ENCODE measurements around the gene HOXC6.
"Not testable (repeated sequence)": the region's sequence is repeated elsewhere in the genome, so short reads cannot be mapped to it uniquely, and the experiment has no call there.

Gene HOXC6

DNA sequence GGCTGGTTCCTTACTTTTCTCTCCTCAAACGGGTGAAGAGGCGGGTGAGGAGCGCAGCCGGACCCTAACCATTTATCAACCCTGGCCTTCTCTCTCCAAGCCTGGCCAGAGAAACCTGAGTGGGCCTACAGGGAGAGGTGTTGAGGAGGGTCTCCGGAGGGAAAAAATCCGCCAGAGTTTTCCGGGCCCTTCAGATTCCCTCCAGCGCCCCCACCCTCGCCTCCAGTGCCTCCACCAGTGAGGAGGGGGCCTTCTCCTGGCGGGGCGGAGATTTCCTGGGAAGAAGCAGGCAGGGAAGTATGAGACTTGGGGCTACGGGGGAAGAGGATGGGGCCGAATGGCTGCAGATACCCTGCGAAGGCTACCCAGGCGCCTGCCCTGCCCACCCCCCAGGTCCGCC, 3.2 kb downstream of the HOXC6 start:
- DNase-seq = no peak

DNA sequence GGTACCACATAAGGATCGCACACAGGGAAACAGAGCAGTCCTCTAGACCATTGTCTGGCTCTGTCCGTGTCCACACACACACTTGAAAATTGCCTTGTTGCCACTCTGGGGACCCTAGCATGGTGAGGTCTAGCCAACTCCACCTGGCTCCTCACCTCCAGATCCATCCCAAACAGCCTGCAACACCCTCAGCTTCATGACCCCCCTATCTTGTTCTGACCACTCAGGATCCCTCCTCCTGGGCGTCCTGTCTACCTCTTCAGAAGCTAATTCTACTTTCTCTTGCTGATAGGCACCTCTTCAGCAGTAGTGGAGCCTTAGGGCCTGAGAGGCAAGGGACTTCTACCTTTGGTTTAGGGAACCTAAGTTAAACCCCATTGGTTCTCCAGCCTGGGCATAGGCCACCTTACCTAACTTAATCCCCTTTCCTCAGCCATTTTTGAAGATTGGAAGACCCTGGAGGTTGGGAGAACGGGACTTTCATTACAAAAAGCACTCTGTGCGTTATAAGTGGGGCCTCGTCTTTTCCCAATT, 3.9 kb downstream of the HOXC6 start:
- no peak for DNase-seq

DNA sequence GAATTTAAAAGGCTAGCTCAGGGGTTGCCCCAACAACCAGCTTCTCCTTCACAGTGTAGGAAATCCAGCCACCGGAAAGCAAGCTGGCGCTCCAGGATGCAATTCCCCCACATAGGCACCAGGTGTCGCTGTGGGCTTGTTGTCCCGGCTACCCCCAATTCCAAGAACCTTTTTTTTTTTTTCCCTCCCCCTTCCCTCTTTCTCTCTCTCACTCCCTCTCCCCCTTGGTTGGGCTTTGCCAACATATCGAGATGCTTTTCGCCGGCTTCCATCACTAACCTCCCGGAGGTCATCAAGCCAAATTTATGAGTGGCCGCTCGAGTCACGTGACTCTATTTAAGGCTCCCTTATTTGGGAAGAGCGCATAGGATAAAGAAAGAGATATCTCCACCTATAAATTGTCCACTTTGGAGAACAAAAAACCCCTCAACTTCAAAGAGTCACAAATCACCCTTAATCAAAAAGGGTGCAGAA, 4.4 kb downstream of the HOXC6 start, which contains the start of gene HOXC5:
TSS of gene HOXC5 (plus strand) at position 424 of the 474 bp plus-strand sequence. CDS start 73 bp downstream, outside the sequence.
- peak; percentile 53 for DNase-seq

DNA sequence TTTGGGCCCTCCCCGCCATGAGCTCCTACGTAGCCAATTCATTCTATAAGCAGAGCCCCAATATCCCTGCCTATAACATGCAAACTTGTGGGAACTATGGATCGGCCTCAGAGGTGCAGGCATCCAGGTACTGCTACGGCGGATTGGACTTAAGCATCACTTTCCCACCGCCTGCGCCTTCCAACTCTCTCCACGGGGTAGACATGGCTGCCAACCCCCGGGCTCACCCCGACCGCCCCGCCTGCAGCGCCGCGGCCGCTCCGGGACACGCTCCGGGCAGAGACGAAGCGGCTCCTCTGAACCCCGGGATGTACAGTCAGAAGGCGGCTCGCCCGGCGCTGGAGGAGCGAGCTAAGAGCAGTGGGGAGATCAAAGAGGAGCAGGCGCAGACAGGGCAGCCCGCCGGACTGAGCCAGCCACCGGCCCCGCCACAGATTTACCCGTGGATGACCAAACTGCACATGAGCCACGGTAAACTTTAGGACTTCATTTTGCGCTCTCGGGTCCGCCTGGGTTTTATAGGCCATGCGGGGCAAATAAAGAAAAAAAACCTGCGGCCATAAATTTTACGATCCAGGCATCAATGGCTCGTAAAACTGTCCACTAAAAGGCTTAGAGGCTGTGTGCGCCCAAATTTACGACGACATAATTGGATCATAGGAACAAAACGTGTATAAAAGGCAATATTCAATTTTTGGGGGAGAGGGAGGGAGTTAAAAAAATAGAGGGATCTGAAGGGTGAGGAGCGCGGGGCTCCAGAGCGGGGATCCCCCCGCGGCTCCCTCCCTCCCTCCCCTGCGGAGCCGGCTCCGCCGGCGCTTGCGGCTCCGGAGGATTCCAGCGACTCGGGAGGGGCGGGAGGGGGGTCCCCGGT, 5.1 kb downstream of the HOXC6 start:
- DNase-seq = no peak

DNA sequence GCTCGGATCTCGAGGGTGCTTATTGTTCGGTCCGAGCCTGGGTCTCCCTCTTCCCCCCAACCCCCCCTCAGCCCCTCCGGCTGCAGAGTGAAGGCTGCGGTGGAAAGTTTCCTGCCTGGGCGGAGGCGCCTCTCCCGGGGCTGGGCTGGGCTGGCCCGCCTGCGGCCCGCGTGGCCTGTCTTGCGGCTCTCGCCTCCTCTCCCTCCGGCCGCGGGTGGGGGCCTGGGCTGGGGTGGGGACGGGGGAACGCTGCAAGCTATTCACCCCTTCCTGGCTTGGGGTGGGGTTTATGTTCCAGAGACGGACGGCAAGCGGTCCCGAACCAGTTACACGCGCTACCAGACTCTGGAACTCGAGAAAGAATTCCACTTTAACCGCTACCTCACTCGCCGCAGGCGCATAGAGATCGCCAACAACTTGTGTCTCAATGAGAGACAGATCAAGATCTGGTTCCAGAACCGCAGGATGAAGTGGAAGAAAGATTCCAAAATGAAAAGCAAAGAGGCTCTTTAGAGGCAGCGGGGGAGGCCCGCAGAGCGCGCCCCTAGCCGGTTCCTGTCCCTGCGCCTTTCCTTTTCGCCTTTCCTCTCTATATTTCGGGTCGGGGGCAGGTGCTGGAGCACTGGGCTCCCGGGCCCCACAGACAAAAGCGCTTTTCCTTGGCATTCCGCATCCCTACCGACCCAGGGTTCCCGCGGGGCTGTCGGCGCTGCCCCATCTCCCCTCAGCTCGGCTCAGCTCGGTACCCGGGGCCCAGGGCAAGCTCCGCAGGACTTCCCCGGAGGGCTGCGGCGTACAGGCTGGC, 5.9 kb downstream of the HOXC6 start:
- no peak for DNase-seq

DNA sequence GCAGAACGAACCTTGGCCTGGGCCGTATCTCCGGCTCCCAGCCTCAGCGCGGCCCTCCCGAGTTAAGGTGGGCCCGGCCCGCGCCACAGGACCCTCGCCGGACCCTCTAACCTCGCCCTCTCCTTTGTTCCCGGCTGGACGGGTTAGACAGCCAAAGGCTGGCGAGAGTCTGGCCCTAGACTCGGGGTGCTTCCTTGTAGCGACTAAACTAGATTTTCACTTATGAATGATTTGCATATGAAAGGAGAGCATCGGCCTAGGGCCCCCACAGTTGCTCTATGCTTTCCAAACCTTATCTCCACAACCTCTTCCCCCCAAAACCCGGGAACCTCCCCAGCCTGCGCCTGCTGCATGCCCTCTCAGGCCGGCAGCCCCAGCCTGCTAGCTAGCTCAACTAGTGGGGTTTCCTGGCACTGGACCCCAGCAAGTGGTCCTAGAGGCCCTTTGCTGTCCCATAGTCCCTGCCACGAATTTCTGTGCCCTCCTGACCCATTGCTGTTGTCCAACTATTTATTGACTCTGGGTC, 6.6 kb downstream of the HOXC6 start:
- no peak for DNase-seq

DNA sequence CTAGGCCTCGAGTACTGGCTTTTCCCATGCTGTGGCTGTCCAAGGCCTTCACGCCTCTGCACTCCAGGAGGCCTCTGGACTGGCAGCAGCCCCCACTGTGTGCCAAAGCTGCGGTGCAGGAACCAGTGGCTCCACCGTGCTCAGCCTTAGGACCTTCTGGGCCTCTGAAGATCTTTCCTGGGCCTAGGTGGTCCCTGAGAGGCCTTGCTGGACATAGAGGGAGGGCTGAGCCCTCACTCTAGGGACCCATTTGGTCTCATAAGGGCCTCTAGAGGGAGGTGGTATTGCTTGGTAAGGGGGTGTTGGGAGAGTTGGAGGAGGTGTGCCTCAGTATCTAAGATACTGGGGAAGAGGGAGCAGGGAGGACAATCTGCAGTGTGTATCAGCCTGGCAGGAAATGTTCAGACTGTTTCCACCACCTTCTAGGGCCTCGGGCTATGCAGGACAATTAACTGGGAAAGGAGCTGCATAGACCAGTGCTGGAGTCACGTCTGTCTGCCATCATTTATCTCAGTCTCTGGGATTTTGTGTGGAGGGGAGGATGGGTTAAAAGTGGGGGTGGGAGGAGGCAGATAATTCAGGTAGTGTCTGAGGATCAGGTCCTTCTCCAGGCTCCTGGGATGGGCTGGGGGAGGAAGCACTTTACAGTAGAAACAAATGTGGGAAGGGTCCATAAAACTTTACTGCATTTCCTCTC, 7.5 kb downstream of the HOXC6 start:
- no peak for DNase-seq

DNA sequence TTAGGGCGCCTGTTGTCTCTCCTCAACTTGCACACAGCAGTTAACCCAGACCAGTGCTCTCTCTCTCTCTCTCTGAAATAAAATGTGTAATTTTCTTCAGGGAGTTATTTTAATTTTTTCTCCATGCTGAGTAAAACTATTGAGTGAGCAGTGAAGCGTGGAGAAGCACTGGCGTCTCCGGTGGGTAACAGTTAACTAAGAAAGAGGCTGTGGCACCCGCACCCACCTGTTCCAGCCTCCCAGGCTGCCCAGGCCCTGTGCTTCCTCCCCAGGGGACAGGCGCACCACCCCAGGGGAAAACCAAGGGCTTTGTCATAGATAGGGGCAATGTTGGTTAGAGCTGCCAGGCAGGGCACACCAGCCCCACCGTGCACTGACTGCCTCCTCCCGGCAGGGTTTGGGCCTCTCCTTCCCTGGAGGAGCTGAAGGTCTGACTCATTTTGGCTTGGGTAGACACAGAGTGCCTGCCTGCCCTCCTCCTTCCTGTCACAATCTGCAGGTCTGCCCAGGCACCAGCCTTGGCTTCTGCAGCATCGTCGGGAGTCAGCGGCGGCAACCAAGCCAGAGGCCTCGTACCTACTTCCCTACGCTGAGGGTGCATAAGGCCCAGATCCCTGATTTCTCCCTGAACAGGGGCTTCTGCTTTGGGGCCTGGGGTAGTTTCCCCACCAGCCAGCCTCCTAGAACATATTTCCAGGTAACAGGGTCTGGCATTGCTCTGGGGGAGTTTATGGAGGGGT, 8.6 kb downstream of the HOXC6 start:
- peak; percentile 27 for DNase-seq

DNA sequence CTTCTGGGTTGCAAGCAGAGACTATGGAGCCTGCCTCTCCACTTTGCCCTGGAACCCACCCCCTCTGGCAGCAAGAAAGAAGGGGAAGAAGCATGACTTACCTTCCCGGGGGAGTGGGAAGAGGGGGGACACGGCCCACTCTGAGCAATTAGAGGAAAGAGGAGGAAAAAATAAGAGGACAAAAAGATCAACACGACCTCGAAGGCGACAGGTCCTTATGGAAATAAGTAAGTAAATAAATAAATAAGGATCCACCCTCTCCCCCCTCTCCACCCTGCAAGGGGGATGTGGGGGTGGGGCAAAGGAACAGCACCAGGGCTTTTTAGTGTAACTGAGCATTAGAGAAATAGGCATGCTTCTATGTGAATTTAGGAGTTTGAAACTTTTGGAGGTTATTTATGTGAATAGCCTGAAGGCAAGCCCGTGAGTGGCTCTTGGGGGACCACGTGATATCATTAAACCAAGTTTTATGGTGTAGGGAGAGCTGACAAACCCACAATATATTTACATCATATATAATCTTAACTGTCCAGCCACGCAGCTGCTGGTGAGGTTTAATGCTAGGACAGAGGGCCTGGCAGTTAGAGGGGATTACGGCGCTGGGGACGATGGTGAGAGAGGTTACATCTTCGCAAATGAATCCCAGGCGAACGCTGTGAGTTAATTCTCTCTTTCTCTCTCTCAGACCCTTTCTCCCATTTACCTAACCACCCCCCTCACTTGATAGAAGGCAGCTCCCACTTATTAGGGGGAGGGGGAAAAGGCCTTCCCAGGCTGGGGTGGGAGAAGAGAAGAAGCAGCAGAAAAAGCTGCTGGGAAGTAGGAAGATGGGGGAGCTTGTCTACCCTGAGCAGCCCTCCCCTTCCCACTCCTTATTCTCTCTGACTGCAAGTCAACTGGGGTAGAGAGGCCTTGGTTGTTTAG, 9.4 kb downstream of the HOXC6 start:
- DNase-seq = no peak

DNA sequence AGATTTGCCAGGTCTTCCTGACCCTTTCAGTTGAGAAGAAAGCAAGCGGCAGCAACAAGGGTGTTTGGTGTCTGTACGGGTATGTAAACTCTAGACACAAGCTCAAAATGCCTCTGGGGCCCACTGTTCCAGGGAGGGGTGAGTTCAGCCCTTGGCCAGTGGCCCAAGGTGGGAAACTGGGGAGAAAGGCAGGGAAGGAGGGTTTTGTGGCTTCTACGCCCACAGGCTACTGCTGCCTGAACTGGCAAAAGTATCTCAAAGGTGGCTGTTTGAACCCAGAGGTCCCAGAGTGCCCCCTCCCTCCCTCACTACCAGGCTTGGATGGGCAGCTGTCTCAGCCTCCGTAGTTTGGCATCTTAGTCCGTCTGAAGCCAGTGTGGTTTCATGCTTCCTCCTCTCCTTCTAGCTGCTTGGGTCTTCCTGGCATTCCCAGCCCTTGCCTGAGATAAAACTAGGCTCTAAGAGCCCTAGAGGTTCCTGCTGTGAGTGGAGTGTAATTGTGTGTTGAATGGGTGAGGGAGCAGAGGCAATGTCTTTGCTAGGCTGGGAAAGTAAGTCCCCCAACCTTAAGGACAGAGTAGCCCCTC, 10.1 kb downstream of the HOXC6 start:
- no peak for DNase-seq

DNA sequence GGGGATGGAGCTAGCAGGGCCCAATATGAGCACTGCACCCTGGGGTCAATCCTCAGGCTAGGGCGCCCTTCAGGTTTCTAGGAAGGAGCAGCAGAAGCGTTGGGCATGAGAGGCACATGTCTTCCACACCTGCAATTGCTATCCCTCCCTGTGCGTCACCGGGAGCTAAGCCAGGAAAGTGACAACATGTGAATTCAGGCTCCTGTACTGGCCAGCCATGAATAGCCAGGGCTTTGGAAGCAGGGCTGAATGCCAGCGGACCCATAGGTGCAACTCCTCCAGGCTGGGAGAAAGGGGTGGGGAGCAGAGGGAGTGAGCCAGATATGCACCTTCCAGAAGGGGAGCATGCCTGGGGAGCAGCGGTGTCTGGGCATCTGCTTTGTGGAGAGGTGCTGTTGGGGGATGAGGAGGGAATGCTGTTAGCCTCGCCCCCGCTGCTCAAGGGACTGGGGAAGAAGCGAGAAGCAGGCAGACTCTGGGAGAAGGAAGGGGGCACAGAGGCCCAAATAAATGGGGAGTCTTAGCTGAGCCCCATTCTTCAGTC, 10.7 kb downstream of the HOXC6 start:
- no peak for DNase-seq

DNA sequence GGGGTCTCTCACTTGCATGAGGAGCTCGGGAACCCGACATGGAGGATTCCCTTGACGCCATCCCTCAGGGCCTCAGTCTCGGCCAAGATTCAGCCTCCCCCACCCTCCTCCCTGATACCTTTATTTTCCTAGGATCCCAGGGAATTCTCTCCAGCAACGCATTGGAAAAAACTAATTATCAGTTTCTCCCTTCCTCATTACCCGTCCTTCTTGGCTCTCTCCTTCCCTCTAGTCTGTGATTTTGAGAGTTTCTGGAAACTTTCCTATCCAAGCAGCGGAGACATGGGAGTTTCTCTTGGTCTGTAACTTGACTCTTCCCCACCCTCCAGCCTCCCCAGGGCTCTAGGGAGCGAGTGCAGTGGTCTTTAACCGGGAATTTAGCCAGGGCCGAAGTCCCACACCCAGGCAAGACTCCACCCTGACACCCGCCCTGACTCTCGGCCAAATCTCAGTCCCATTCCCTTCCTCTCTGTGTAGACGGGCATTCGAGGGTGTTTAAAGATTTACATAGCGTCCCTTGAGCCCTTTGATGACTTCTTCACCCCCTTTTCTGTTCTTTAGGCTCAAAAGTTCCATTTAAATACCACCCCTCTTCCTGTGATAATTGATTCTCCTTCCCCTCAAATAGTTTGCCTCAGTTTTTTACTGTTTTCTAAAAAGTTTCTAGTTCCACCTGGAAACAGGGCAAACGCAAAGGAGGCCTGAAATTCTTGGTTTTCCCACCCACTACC, 11.3 kb downstream of the HOXC6 start:
- no peak for DNase-seq

DNA sequence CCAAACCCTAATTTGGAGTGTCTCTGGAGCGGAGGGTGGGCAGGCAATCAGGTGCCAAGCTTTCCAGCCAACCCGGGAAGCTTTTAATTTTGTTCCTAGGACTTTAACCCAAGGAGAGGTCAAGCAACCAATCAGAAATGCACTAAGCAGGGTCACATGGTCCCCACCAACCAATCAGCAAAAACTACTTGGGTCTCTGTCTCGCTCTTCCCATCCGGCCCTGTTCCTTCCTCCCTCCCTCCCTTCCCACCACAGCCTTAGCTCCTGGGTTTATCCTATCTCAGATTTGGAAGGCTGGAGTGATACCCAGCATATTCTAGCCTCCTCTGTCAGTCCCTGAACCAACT, 11.9 kb downstream of the HOXC6 start:
- no peak for DNase-seq

DNA sequence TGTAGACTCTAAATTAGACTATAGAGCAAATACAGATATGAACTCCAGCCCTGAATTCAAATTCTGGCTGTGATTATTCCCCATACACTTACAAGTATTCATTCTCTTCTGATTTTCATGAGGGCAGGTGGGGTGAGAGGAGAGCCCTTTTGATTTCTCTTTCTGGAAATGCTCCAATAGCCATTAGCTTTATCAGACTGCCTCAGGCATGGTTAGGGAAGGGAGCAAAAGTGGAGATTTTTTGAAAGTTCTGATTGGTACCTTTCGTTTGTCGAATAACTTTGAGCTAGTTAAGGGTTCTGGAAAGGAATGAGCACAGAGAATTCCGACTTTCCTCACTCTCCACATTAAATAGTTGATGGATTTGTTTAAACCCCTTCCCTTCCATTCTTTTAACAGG, 12.4 kb downstream of the HOXC6 start:
- no peak for DNase-seq

DNA sequence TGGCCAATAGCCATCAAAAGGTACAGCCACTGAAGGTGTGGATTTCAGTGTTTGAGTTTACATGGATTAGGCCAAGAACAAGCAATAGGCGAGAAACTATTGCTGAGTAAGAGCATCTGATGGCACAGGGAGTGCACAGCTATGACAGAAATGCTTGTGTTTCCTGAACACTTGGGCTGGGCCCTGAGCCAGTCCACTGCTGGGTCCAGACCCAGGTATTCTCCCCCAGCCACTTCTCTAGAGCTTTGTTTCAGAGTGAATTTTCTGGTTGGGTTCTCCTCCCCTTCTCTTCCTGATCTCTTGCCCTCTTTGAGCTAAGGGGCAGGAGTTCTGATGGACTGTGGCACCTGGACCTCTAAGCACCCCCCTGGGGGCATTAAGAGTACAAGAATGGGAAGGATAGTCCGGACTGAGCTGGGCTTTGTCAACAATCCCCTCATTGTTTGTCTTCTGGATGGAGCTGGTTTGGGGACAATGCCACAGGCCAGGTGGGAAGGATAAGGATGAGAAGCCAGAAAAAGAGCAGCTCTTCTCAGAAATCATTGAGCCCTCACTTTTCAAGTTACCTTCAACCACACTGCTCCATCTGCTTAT, 13.0 kb downstream of the HOXC6 start:
- DNase-seq = no peak

DNA sequence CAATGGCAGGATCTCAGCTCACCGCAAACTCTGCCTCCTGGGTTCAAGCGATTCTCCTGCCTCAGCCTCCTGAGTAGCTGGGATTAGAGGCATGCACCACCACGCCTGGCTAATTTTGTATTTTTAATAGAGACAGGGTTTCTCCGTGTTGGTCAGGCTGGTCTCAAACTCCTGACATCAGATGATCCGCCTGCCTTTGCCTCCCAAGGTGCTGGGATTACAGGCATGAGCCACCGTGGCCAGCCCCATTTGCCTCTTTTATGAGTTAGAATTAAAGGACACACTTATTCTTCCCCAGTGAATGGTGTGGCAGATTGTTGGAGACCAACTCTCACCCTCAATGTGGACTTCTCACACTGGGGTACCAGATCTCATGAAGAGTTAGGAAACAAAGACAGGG, 13.8 kb downstream of the HOXC6 start:
- not testable (repeated sequence) for DNase-seq

DNA sequence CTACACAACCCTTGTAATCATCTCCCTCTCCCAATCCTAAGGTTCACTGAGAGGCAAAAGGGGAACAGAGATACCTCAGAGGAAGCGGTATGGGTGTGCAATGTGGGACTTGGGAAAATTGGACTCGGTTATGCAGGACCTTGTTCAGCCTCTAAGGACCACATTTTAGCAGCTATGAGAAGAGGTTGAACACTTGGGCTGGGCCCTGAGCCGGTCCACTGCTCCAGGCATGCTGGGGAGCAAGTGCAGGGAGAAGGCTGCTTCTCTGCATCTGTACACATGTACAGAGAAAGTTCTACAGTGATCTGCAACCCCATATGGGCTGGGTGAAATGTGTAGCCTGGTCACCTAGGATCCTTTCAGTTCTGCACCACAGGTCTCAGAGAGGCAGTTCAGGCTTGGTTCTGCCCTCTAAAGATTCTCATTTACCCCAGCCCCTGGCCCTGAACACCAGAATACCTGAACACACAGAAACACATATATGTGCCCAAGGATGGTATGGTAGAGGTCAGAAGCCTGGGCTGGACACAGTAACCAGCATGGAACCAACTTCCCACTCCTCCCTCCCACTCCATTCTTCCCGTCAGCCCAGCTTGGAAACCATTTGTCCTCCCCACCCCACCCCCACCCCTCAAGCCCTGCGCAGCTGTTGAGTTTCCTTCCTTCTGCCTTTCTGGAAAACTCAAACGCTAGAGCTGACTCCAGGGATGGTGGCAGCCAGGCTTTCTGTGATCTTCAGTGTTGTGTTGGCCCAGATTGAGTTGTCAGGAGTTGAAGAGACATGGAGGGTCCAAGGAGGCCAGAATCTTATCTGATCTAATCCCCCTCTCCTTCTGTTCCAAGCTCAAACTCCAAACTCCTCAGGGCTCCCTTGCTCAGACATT, 15.0 kb downstream of the HOXC6 start:
- no peak for DNase-seq
